Thyroid gland (tissue), 4 donors: ENCODE data around the gene LILRB2.

Experiments
- POLR2A ChIP-seq, 2 donors: fragments of 450-650 bp; IDR thresholded peaks; one replicate each; pipeline ENCODE4 v1.6.1; 2017; ENCODE audit warnings: antibody characterized with exemption in 2 of 2, mild to moderate bottlenecking in 2 of 2, moderate library complexity in 1 of 2
- TF ChIP-seq, protein P1 (sequence below), 6 experiments: fragments of 200-600 bp in 3 of 6; fragments of 450-650 bp in 3 of 6; sonication (generic) in 3 of 6; IDR thresholded peaks; one replicate each; pipeline ENCODE4 v1.5.1; 2016 to 2019; ENCODE audit warnings: antibody characterized with exemption in 6 of 6, mild to moderate bottlenecking in 2 of 6, inconsistent platforms in 1 of 6, moderate library complexity in 1 of 6

- TF ChIP-seq, protein P1, sequence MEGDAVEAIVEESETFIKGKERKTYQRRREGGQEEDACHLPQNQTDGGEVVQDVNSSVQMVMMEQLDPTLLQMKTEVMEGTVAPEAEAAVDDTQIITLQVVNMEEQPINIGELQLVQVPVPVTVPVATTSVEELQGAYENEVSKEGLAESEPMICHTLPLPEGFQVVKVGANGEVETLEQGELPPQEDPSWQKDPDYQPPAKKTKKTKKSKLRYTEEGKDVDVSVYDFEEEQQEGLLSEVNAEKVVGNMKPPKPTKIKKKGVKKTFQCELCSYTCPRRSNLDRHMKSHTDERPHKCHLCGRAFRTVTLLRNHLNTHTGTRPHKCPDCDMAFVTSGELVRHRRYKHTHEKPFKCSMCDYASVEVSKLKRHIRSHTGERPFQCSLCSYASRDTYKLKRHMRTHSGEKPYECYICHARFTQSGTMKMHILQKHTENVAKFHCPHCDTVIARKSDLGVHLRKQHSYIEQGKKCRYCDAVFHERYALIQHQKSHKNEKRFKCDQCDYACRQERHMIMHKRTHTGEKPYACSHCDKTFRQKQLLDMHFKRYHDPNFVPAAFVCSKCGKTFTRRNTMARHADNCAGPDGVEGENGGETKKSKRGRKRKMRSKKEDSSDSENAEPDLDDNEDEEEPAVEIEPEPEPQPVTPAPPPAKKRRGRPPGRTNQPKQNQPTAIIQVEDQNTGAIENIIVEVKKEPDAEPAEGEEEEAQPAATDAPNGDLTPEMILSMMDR (IDR thresholded peaks at IDR 0.05) = no peak
- no peak for TF ChIP-seq POLR2A (IDR thresholded peaks at IDR 0.05)
Observed at GRCh38 chr19:54229146-54229545, 51.8 kb downstream of the LILRB2 start.
